ENCODE measurements around the gene GTF2A1. TPM values are rescaled to one million over a fixed set of nuclear protein-coding genes. Genes with fewer than 3 reads are reported as not detected.

GTF2A1 gene
- total RNA-seq: 26.1 TPM
- long read RNA-seq, partial matches to known transcripts: 2 of 4 reads
- long read RNA-seq, other reads (novel, unspliced or antisense): 2 of 4 reads

- ATAC-seq: peak; percentile 95 to 98
- TF ChIP-seq CTCF (IDR thresholded peaks at IDR 0.05): no peak
These were observed at the start of gene GTF2A1 for GRCh38 chr14:81220830-81221578. TSS of gene GTF2A1 (minus strand) at chr14:81220959. CDS start at chr14:81220518, 441 bp downstream.

DNA sequence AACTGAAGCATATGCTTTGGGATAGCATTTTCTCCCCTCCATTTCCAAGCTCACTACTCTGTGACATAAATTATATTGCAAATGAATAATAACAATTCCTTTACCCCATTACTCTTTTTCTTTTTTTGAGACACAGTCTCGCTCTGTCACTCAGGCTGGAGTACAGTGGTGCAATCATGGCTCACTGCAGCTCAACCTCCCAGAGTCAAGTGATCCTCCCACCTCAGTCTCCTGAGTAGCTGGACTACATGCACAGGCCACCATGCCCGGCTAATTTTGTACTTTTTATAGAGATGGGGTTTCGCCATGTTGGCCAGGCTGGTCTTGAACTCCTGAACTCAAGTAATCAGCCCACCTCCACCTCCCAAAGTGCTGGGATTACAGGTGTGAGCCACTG lies 49.2 kb upstream of the GTF2A1 start:
- no peak overlapping the region for H3K4me3 ChIP-seq
- DNase-seq: no peak
- ATAC-seq: no peak
- no peak for TF ChIP-seq CTCF (IDR thresholded peaks at IDR 0.05)
- no peaks in the 10 kb centered on the region for H3K27me3 ChIP-seq (ENCODE audit: low read depth)
- no peaks in the 10 kb centered on the region for H3K9me3 ChIP-seq
- intact Hi-C loops (cut with DNase I): loop anchor here (10.0 kb wide), 1 partner anchor 185 kb away; no protein-coding TSS in a partner anchor
- no peak overlapping the region for H3K27ac ChIP-seq
- no peaks in the 10 kb centered on the region for H3K36me3 ChIP-seq
- H3K4me1 ChIP-seq: peaks cover 6% of the 10 kb centered on the region

More at GRCh38 chr14:81220830-81221578, at the start of gene GTF2A1:
- peak; percentile 97 for DNase-seq
- Histone ChIP-seq H3K27ac (peak within 1 kb of the TSS; percentile 99), H3K4me3 (peak within 1 kb of the TSS; percentile 83), H3K9me3 (no peaks in the 10 kb centered on the region), H3K27me3 (ENCODE audit: low read depth) (no peaks in the 10 kb centered on the region), H3K4me1 (peaks cover 29% of the 10 kb centered on the region), H3K36me3 (peaks cover 2% of the 10 kb centered on the region)
- intact Hi-C loops (cut with DNase I): no loop called here

DNA sequence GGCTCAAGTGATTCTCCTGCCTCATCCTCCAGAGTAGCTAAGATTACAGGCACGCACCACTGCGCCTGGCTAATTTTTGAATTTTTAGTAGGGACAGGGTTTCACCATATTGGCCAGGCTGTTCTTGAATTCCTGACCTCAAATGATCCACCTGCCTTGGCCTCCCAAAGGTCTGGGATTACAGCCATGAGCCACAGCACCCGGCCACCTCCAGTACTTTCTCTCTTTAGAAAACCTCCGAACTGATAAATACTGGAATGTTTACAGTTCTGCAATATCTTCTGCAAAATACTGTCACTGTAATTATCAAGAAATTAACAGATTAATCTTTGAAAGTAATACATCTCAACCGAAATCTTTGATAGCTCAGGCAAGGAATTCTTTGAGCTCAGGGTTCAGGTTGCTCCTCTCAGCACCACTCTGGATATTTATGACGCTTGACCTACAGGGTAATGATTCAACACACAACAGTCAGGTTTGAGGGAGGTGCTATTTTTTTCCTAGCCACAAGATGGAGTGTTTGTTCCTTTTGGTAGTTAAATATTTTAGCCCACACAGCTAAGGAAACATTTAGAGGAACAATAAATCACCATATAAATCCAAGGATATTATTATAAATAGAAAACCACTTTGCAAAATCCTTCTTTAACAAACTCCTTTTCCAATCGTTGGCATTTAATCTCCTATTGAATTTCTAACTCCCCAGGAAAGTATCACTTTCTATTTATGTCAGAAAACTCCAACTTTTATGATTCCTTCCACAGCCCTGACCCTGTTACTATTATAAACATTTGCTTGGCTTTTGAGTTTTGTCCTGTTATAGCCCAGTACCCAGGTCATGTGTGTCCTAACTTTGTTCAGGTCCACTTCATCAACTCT lies 48.6 kb upstream of the GTF2A1 start:
- peak; percentile 79 for TF ChIP-seq CTCF (IDR thresholded peaks at IDR 0.05)
- no peak overlapping the region for H3K27ac ChIP-seq
- H3K4me3 ChIP-seq: no peak overlapping the region
- intact Hi-C loops (cut with DNase I): loop anchor here (10.0 kb wide), 1 partner anchor 185 kb away; no protein-coding TSS in a partner anchor
- peak; percentile 86 for ATAC-seq
- DNase-seq: no peak
- peaks cover 6% of the 10 kb centered on the region for H3K4me1 ChIP-seq
- no peaks in the 10 kb centered on the region for H3K27me3 ChIP-seq (ENCODE audit: low read depth)
- no peaks in the 10 kb centered on the region for H3K9me3 ChIP-seq
- H3K36me3 ChIP-seq: no peaks in the 10 kb centered on the region

DNA sequence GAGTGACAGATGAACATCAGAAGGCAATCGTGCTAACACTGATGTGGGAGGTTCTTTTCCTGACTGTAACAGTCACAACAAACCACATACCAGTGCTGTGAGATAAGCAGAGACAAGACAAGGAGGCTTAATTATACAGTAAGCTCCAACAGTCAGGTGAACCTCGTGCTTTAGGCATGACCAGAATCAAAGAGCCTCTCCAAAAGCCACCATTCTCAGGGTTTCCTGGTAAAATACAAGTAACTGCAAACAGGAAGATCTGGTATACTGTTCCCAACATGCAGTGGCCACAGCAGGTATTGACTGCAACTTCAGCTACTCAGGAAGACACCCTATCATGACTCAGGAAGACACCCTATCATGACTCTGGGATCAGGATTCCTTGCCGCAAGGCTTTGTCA lies 47.3 kb upstream of the GTF2A1 start:
- Histone ChIP-seq H3K9me3 (no peaks in the 10 kb centered on the region), H3K4me3 (no peak overlapping the region), H3K4me1 (peaks cover 6% of the 10 kb centered on the region), H3K27me3 (ENCODE audit: low read depth) (no peaks in the 10 kb centered on the region), H3K36me3 (no peaks in the 10 kb centered on the region), H3K27ac (no peak overlapping the region)
- TF ChIP-seq CTCF (IDR thresholded peaks at IDR 0.05): no peak
- intact Hi-C loops (cut with DNase I): loop anchor here (10.0 kb wide), 1 partner anchor 187 kb away; no protein-coding TSS in a partner anchor
- no peak for ATAC-seq
- DNase-seq: no peak

- no peak for TF ChIP-seq CTCF (IDR thresholded peaks at IDR 0.05)
- Histone ChIP-seq H3K27me3 (ENCODE audit: low read depth) (no peaks in the 10 kb centered on the region), H3K4me1 (peaks cover 6% of the 10 kb centered on the region), H3K9me3 (no peaks in the 10 kb centered on the region), H3K27ac (no peak overlapping the region), H3K4me3 (no peak overlapping the region), H3K36me3 (no peaks in the 10 kb centered on the region)
- DNase-seq (no peak), ATAC-seq (no peak)
- intact Hi-C loops (cut with DNase I): loop anchor here (10.0 kb wide), 1 partner anchor 189 kb away; no protein-coding TSS in a partner anchor
These were observed 44.9 kb upstream of the GTF2A1 start for GRCh38 chr14:81265636-81266169.

Measured in lower lobe of right lung (tissue), 2 donors.